ENCODE results near the gene GMEB2.
"Not testable (repeated sequence)": the region's sequence is repeated elsewhere in the genome, so short reads cannot be mapped to it uniquely, and the experiment has no call there.

The GMEB2 gene

DNA sequence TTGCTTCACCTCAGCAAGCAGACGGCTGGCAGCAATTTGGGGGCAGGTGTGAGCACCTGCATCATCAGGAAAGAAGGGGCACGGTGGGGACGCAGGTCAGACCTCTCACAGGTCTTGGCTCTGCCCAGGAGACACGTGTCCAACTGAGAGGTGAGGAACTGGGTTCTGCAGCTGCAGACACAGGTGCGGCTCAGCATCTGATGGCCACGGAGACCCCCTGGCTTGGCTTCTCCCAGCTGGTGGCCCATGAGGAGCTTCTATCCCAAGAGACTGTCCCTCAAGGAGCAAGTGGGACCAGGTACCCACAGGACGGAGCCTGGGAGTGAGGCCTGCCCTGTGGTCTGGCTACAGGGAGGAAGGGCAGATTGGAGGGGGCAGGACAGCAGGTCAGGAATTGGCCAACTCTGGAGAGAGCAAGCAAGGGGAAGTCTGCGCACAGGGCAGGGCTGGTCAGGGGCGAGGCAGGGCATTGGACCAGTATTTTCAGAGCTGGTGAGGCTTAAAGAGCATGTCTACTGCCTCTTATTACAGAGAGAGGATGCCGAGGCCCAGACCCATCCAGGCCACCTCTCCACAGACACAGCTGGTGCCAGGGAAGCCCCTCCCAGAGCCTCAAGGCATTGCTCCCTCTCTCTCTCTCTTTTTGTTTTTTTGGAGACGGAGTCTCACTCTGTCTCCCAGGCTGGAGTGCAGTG is 22.1 kb upstream of the GMEB2 start:
- H3K4me1 Mint-ChIP-seq = peaks cover 26% of the 10 kb centered on the region
- no peaks in the 10 kb centered on the region for H3K9me3 Mint-ChIP-seq
- H3K4me3 Mint-ChIP-seq = no peak overlapping the region
- no peaks in the 10 kb centered on the region for H3K27me3 Mint-ChIP-seq
- no peak for ATAC-seq
- no peak for DNase-seq
- no peak overlapping the region for H3K27ac Mint-ChIP-seq

DNA sequence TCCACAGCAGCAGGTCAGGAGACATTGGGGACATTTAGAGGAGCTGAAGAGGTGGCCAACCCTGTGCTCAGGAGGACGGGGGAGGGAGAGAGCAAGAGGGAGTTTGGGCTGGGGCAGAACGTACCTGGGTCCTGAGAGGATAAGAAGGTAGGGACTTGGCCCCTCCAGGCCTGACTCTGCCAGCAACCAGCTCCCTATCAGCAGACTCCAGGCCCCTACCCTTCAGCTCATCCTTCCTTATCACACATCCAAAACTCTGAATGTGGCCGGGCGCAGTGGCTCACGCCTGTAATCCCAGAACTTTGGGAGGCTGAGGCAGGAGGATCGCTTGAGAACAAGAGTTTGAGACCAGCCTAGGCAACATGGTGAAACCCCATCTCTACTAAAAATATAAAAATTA is 21.3 kb upstream of the GMEB2 start:
- Mint-ChIP-seq H3K4me3 (no peak overlapping the region), H3K27me3 (no peaks in the 10 kb centered on the region), H3K4me1 (peaks cover 27% of the 10 kb centered on the region), H3K9me3 (no peaks in the 10 kb centered on the region), H3K27ac (no peak overlapping the region)
- ATAC-seq = no peak
- no peak for DNase-seq

DNA sequence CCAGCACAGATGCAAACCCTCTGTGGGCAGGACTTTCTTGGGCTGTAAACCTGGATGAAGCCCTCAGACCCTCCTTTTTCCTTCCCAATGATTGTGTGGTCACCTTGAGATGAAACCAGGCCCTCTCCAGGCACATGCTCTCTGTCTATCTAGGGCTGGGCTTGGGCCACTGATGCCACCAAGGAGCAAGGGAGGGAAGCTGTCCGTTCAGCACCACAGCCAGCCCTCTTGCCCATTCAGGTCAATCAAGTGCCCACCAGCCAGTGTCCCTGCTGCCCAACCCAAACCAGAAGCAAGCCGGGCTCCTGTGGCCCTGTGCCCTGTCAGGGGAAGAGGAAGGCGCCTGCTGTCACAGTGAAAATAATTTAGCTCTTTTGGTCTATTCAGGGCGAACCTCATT is 18.3 kb upstream of the GMEB2 start:
- Mint-ChIP-seq H3K9me3 (no peaks in the 10 kb centered on the region), H3K4me1 (peaks cover 20% of the 10 kb centered on the region), H3K27me3 (no peaks in the 10 kb centered on the region), H3K4me3 (no peak overlapping the region), H3K27ac (no peak overlapping the region)
- ATAC-seq = no peak
- DNase-seq = no peak

DNA sequence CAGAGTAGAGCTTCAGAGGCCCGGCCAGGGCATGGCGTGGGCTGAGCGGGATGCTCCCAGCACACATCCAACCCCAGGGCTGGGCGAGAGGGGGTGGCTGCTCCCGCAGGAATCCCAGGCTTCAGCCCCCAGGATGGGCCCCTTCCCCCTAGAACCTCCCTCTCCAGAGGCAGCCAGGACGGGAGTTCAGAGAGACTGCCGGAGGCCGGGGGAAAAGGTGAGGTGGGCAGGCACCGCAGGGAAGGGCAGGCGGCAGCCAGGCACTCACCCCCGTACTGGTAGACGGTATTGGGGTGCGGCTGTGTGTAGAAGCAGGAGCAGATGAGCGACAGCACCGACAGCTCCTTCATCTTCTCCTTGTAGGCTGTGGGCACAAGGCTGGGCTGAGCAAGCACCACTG is 17.0 kb upstream of the GMEB2 start:
- Mint-ChIP-seq H3K9me3 (no peaks in the 10 kb centered on the region), H3K4me3 (no peak overlapping the region)
- no peak for DNase-seq

DNA sequence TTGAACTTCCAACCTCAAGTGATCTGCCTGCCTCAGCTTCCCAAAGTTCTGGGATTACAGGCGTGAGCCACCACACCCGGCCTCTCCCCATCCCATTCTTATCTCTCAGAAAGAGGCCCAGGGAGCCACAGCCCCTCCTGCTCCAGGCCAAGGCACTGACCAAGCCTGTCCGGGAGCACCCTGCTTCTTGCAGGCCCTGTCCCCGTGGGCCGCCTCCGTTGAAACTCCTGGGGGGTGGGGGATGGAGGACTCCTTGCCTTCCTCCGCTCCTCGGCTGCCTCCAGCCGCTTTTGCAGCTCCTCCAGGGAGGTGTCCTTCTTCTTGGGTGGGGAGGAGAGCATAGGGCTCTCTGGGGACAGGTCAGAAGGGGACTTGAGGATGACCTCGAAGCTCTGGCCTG is 16.6 kb upstream of the GMEB2 start:
- H3K27me3 Mint-ChIP-seq = no peaks in the 10 kb centered on the region
- no peaks in the 10 kb centered on the region for H3K9me3 Mint-ChIP-seq
- H3K4me3 Mint-ChIP-seq = peak overlapping the region; percentile 83 to 85
- peaks cover 32% of the 10 kb centered on the region for H3K4me1 Mint-ChIP-seq
- no peak for DNase-seq
- ATAC-seq = no peak
- H3K27ac Mint-ChIP-seq = peak overlapping the region in 1 of 2 donors; percentile 72

More for the DNA sequence above, 17.0 kb upstream of the GMEB2 start:
- Mint-ChIP-seq H3K4me1 (peaks cover 30% of the 10 kb centered on the region), H3K27me3 (no peaks in the 10 kb centered on the region), H3K27ac (no peak overlapping the region)
- ATAC-seq = no peak

DNA sequence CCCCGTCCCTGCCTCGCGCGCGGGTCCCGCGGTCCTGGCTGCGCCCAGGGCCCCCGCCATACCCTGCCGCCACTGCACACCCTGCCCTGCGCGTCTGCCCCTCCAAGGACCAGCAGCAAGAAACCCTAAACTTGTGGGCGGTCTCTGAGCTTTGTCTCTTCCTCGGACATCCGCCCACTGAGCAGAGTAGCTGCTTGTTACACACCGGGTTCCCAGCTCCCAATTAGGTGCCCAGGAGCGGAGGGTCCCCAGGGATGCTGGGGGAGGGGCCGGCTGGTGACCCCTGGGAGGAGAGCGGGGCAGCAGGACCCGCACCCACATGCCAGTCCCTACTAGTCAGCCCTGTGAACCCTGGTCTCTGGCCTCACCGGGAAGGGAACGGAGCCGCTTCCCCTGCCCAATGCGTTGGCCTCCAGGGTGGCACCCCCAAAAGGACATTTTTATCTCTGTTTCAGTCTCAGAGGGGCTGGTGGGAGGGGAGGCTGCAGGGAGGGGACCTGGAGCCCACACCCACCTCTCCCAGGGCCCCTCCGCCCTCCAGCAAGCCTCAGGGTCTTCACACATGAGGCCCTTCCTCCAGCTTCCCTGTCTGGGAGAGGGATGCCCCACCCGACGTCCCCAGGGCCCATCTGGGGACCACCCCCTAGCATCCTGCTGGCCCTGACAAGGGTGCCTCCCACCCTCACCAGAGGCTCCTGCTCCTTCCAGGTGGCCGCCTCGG is 15.8 kb upstream of the GMEB2 start:
- no peaks in the 10 kb centered on the region for H3K27me3 Mint-ChIP-seq
- H3K9me3 Mint-ChIP-seq = no peaks in the 10 kb centered on the region
- peak overlapping the region in 1 of 2 donors; percentile 75 for H3K27ac Mint-ChIP-seq
- peak; percentile 1 for ATAC-seq
- DNase-seq = no peak
- H3K4me1 Mint-ChIP-seq = peaks cover 39% of the 10 kb centered on the region
- H3K4me3 Mint-ChIP-seq = peak overlapping the region; percentile 83 to 85

DNA sequence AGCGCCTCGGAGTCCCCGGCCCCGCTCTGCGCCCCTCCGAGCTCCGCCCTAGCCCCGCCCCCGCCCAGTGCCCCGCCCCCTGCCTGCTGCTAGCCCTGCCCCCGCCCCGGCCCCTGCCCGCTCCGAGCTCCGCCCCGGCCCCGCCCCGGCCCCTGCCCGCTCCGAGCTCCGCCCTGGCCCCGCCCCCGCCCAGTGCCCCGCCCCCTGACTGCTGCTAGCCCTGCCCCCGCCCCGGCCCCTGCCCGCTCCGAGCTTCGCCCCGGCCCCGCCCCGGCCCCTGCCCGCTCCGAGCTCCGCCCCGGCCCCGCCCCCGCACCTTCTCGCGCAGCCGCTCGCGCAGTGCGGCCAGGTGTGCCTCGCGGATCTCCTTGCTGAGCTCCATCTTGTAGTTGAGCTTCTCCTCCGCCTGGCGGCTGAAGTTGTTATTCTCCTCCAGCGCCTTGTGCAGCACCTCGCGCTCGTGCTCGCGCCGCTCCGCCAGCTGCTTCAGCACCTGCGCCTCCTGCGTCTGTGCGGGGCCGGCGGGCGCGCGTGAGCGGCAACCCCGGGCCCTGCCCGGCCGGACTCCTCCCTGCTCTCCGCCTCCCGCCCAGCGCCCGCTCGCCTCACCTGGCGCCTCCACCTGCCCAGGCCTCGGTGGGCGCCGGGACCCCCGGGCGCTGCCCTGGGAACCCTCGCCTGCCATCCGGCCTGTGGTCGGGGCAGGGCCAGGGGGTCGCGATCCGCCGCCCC is 15.1 kb upstream of the GMEB2 start:
- Mint-ChIP-seq H3K4me3 (peak overlapping the region; percentile 83 to 85), H3K27me3 (no peaks in the 10 kb centered on the region), H3K27ac (no peak overlapping the region), H3K9me3 (no peaks in the 10 kb centered on the region), H3K4me1 (peaks cover 46% of the 10 kb centered on the region)
- DNase-seq (peak; percentile 96), ATAC-seq (peak; percentile 76)

DNA sequence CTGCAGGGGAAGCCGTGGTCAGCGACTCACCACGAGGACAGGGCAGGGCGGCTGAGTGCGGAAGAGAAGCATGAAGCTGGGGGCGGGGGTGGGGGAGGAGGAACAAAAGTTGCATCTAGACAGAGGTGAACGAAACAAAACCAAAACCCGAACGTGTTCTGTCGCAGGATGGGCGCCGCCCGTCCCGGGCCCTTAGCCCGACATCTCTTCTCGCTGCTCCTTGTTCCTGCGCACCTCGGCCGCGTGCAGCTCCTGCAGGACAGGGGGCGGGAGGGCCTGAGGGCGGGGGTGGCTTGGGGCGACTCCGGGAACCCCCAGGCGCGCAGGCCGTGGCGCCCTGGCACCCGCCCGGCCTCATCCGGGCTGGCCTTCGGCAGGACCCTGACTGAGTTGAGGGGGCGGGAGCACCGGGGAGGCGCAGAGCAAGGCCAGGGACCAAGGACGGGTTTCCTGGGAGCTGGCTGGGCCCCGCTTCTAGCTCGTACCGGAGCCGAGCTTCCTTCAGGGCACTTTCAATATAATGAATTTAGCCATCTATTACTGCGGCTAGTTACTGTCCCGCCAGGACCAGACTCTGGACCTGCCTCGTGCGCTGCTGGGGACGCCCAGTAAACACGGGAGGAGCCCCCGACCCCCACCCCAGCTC is 14.4 kb upstream of the GMEB2 start:
- no peaks in the 10 kb centered on the region for H3K27me3 Mint-ChIP-seq
- peak overlapping the region; percentile 69 to 79 for H3K4me3 Mint-ChIP-seq
- no peaks in the 10 kb centered on the region for H3K9me3 Mint-ChIP-seq
- DNase-seq (peak in 1 of 2 donors; percentile 71), ATAC-seq (peak; percentile 45)
- H3K4me1 Mint-ChIP-seq = peaks cover 51% of the 10 kb centered on the region
- peak overlapping the region in 1 of 2 donors; percentile 93 for H3K27ac Mint-ChIP-seq

DNA sequence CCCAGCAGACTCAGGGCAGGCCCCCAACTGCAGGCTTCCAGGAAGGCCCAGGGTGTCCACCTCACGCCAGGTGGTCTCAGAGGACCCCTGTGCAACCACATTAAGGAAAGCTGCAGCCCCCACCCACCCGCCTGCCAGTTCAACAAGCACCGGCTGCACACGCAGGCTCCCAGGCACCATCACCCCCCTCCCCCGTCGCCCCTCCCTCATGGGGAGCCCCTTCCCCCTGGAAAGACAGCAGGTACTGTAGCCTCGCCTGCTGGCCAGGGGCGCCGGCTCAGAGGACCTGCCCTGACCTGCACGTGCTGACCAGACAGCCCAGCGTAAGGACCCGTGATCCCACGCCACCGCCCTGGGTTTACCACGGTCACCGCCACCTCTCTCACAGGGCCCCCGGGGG is 13.8 kb upstream of the GMEB2 start:
- H3K27ac Mint-ChIP-seq, H3K9me3 Mint-ChIP-seq, ATAC-seq, H3K27me3 Mint-ChIP-seq: not testable (repeated sequence)
- peak in 1 of 2 donors; percentile 26 for DNase-seq
- Mint-ChIP-seq H3K4me3 (peak overlapping the region; percentile 72 to 100), H3K4me1 (peaks cover 56% of the 10 kb centered on the region)

DNA sequence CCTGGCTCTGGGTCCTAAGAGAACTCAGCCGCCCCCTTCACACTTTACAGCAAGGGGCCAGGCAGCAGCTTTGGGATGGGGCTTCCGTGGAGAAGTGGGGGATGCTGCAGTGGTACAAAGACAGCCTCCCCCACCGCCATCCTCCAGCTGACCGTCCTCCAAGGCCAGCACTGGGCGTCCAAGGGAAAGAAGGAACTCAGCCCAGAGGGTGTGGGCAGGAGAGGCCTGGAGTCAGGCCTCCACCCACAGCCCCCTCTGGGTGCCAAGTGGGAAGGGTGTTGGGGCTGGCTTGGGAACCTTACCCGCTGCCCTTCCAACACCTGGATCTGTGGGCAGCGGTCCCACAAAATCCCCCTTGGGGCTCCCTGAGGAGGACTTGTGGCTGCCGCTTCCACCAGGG is 13.2 kb upstream of the GMEB2 start:
- Mint-ChIP-seq H3K27me3 (no peaks in the 10 kb centered on the region), H3K4me3 (peak overlapping the region; percentile 99 to 100), H3K9me3 (no peaks in the 10 kb centered on the region), H3K4me1 (peaks cover 62% of the 10 kb centered on the region), H3K27ac (peak overlapping the region; percentile 67 to 69)
- ATAC-seq (no peak), DNase-seq (no peak)

DNA sequence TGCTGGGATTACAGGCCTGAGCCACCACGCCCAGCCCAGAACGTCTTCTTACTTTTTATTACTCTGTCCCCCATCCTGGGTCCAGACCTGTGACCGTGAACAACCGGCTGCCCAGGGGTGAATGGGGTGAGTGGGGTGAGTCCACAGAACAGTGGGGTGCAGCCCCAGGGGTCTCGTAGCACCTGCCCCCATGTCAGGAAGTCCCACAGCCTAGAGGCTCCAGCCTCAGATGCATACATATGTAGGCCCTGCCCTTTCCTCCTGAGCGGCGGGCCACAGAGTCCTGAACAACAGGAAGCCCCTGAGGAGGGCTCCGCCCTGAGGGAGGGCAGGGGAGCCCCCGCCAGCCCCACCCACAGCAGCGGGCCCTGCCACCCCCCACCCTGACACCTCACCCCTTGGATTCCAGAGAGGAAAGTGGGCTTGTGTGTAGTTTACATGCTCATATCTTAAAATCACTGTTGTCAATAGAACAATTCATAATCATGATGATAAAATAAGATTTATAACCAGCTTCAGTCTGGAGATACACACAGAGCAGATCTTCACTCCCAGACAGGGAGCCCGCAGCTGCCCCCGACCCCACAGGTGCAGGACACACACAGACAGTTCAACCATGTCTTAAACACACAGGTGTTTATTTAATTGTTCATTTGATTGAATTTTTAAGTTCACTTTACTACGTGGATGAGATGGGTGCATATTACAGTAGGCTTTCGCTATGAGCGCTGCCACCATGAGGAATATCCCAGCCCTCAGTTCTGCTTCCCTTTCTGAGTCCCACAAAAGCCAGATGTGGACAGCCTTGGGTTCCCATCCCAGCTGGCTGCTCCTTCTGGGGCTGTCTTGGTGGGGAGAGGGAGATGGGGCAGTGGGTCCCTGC is 12.4 kb upstream of the GMEB2 start:
- DNase-seq = peak; percentile 71 to 81
- Mint-ChIP-seq H3K4me1 (peaks cover 69% of the 10 kb centered on the region), H3K9me3 (no peaks in the 10 kb centered on the region), H3K27ac (peak overlapping the region; percentile 99), H3K27me3 (no peaks in the 10 kb centered on the region), H3K4me3 (peak overlapping the region; percentile 99 to 100)
- peak; percentile 70 for ATAC-seq

DNA sequence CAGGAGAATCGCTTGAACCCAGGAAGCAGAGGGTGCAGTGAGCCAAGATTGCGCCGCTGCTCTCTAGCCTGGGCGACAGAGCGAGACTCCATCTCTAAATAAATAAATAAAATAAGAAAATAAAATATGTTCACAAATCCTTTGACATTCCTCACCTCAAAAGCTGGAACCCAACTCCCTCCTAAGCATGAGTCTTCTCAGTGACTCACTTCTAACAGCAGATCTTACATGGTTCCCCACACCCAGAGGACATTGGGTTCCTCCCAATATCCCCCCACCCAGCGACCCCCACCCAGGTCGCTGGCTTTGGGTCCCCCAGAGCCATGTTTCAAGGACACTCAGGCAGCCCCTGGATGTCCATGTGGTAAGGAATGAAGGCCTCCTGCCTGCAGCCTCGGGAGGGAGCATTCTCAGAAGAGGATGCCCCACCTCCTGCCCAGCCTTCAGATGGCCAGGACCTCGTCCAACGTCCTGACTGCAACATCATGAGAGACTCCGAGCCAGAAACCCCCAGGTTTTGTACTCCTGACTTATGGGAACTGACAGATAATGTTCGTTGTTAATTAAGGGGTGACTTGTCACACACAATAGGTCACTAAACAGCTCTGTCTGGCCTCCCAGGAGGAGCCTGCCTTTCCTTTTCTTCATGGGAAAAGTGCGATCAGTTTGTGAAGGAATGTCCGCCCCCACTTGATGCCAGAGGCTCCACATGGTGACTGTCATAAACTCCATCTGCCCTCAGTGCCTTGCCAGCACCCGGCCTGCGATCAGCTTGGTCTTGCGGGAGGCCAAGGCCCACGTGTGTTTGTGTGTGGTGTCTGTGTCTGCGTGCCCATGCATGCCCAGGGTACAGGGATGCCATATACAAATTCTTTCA is 10.1 kb upstream of the GMEB2 start:
- H3K27me3 Mint-ChIP-seq = no peaks in the 10 kb centered on the region
- peaks cover 68% of the 10 kb centered on the region for H3K4me1 Mint-ChIP-seq
- H3K4me3 Mint-ChIP-seq = peak overlapping the region in 1 of 2 donors; percentile 62
- H3K27ac Mint-ChIP-seq = peak overlapping the region in 1 of 2 donors; percentile 67
- H3K9me3 Mint-ChIP-seq = no peaks in the 10 kb centered on the region
- no peak for ATAC-seq
- DNase-seq = peak in 1 of 2 donors; percentile 38

DNA sequence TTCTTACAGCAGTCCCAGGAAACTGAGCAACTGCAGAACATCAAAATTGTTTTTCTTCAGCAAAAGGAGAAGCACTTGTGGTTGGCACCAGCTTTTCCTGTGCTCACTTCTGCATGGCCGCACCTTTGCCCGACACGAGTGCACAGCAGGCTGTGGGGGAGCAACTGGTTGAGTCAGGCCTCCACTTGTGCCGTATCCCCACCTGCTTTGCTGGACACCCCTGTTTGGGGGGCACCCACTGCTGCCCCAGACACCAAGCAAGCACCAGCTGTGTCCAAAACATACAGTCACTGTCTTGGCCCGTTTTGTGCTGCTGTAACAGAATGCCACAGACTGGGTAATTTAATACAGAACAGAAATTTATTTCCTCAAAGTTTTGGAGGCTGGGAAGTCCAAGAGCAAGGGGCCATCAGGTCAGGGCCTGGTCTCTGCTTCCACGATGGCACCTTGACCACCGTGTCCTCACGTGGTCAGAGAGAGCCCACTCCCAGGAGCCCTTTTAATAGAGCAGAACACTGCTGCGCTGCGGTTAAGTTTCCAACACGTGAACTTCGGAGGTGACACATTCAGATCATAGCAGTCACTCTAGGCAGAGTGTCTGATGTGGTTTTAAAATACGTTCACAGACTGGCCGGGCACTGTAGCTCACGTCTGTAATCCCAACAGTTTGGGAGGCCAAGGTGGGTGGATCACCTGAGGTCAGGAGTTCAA is 8.7 kb upstream of the GMEB2 start:
- H3K4me1 Mint-ChIP-seq = peaks cover 78% of the 10 kb centered on the region
- H3K27ac Mint-ChIP-seq = peak overlapping the region; percentile 78 to 80
- ATAC-seq = peak; percentile 86
- DNase-seq = peak; percentile 63 to 80
- H3K4me3 Mint-ChIP-seq = peak overlapping the region; percentile 41 to 76
- no peaks in the 10 kb centered on the region for H3K27me3 Mint-ChIP-seq
- H3K9me3 Mint-ChIP-seq = no peaks in the 10 kb centered on the region

Measured in stimulated activated naive CD8-positive, alpha-beta T cell treated with anti-CD3 and anti-CD28 coated beads, Interleukin-15, amount 100 ng/mL, for 72 hours (primary cell).